Stomach (tissue), 9 donors: ENCODE data around the gene MOB3B. TPM values are rescaled to one million over a fixed set of nuclear protein-coding genes. Genes with fewer than 3 reads are reported as not detected.
A peak's percentile ranks its signal among the peaks of the same experiment; 100 is the strongest.

Source experiments
- DNase-seq, 2 donors: peaks; one replicate each; pipeline versions ENCODE4 v3.0.0 to v3.0.0-alpha.2; 2013 to 2019
- H3K27ac ChIP-seq, 5 donors: fragments of 200-600 bp in 4 of 5; sonication (generic) in 4 of 5; one replicate each; pipeline ENCODE4 v1.5.1; 2013 to 2019; ENCODE audit warnings: mild to moderate bottlenecking in 1 of 5, moderate library complexity in 1 of 5
- H3K27me3 ChIP-seq, 3 donors: fragments of 200-600 bp; sonication (generic); one replicate each; pipeline ENCODE4 v1.5.1; 2017 to 2019; ENCODE audit warnings: mixed run types in 1 of 3
- H3K36me3 ChIP-seq, 4 donors: fragments of 200-600 bp; sonication (generic); 1 replicate in 3 of 4; 2 replicates in 1 of 4; pipeline ENCODE4 v1.5.1; 2016 to 2019
- H3K4me1 ChIP-seq, 4 donors: fragments of 200-600 bp; sonication (generic); one replicate each; pipeline ENCODE4 v1.5.1; 2016 to 2019
- H3K4me3 ChIP-seq, 4 donors: fragments of 200-600 bp; sonication (generic) in 3 of 4; one replicate each; pipeline ENCODE4 v1.5.1; 2016 to 2019; ENCODE audit warnings: mild to moderate bottlenecking in 1 of 4
- H3K9me3 ChIP-seq, 4 donors: fragments of 200-600 bp; sonication (generic); one replicate each; pipeline ENCODE4 v1.5.1; 2016 to 2019
- EP300 ChIP-seq: sonication (generic); formaldehyde crosslinking; IDR thresholded peaks from one replicate; pipeline ENCODE4 v1.6.1; 2017; ENCODE audit warnings: antibody characterized with exemption
- POLR2A ChIP-seq, 4 donors: fragments of 450-650 bp; IDR thresholded peaks; one replicate each; pipeline ENCODE4 v1.6.1; 2016; ENCODE audit warnings: antibody characterized with exemption in 4 of 4, control low read depth in 2 of 4, mild to moderate bottlenecking in 1 of 4, moderate library complexity in 1 of 4
- POLR2AphosphoS5 ChIP-seq, 3 donors: sonication (generic); formaldehyde crosslinking; IDR thresholded peaks; one replicate each; pipeline ENCODE4 v1.6.1; 2016; ENCODE audit warnings: antibody characterized with exemption in 3 of 3
- WGBS, 5 donors: extraction: QIAGEN DNeasy Blood & Tissue Kit in 3 of 5; methylation state at CpG; one replicate each; pipeline versions ENCODE4 v1.1.5 to v1.1.7; 2013 to 2018; 5-methylcytosine and 5-hydroxymethylcytosine counted together
- intact Hi-C: fragments of 100-400 bp; cut with DNase I; formaldehyde crosslinking; loops from one replicate; pipeline ENCODE4 v1.15.1; 2023; ENCODE audit warnings: low total_unique reads
- polyA plus RNA-seq, 3 donors: library from polyadenylated mRNA; stranded (reverse); fragments of 200-250 nt; gene quantifications; one replicate each; pipeline ENCODE4 v1.2.3, GENCODE V29; 2013
- total RNA-seq, 5 donors: library from RNA; depleted of rRNA; stranded (reverse); fragments of >200 nt; gene quantifications; one replicate each; pipeline versions ENCODE4 v1.1.0 to v1.2.3, GENCODE V29; 2014 to 2016
- TF ChIP-seq, protein P1 (sequence below), 7 experiments: fragments of 450-650 bp in 4 of 7; fragments of 200-600 bp in 3 of 7; sonication (generic) in 3 of 7; IDR thresholded peaks; one replicate each; pipeline ENCODE4 v1.5.1; 2016 to 2019; ENCODE audit warnings: antibody characterized with exemption in 7 of 7, control low read depth in 2 of 7, mild to moderate bottlenecking in 1 of 7
- donor health status: healthy with polysubstance abuse.
- donor health status: Bipolar disorder and iron deficiency.
- donor health status: healthy.

MOB3B gene
- total and polyA plus RNA-seq, 8 donors: 4.0 to 32.7 (median 9.7) TPM

DNA sequence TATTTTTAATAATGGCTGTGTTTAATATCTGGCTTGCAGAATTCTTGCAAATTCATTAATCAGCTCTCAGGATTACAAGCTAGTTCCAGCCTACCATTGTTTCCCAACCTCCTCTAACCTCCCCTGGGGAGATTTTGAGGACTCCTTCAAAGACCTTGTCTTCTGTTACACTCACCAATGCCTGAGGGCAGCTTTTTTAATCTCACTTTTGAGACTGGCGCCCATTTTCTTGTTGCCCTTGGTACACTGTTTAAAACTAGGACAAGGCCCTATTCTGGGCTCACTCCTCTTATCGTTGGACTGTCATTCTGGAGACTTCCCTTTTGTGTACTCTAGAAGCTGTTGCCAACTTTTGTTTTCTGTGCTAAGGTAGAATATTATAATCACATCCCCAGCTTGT lies 219.0 kb downstream of the MOB3B start:
- WGBS, 5 donors: 48 to 69% (median 60%) methylated on average over 2 of the region's 2 CpGs
- intact Hi-C loops: no loop called here

DNA sequence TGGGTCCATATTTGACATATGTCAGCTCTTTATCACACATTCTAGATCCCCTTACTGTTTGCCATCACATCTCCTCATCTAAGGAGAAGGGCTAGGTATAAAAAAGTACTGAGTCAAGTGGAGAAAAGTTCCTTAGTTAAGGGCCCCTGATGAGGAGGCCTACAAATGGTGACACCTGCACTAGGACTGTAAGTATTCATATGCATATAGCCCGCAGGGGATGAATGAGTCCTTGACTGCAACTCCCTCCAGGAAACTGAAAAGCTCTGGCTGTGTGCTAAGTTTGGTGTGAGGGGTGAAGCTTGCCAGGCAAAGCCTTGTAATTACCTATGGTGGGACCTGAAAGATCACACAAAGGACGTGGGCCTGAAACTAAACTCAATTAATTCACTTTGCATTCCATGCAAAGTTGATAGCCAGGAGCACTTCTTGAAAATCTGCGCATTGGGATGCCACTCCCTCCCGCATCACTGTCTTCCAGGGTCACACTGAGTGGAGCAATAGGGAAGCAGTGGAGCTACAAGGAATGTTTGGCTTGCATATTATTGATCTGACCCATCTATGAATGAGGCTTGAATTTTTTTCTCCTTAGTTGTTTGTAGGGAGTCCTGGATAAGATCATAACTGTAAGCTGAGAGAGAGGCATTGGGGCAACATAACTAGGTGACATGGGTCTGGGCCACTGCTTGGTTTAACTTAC lies 220.8 kb downstream of the MOB3B start:
- no peak for DNase-seq
- H3K27ac ChIP-seq: no peak overlapping the region

More for the DNA sequence above, 219.0 kb downstream of the MOB3B start:
- no peak for DNase-seq
- Histone ChIP-seq H3K4me1 (no peaks in the 10 kb centered on the region), H3K27ac (no peak overlapping the region), H3K36me3 (no peaks in the 10 kb centered on the region), H3K4me3 (no peak overlapping the region), H3K9me3 (no peaks in the 10 kb centered on the region), H3K27me3 (no peaks in the 10 kb centered on the region)
- TF ChIP-seq, protein P1, sequence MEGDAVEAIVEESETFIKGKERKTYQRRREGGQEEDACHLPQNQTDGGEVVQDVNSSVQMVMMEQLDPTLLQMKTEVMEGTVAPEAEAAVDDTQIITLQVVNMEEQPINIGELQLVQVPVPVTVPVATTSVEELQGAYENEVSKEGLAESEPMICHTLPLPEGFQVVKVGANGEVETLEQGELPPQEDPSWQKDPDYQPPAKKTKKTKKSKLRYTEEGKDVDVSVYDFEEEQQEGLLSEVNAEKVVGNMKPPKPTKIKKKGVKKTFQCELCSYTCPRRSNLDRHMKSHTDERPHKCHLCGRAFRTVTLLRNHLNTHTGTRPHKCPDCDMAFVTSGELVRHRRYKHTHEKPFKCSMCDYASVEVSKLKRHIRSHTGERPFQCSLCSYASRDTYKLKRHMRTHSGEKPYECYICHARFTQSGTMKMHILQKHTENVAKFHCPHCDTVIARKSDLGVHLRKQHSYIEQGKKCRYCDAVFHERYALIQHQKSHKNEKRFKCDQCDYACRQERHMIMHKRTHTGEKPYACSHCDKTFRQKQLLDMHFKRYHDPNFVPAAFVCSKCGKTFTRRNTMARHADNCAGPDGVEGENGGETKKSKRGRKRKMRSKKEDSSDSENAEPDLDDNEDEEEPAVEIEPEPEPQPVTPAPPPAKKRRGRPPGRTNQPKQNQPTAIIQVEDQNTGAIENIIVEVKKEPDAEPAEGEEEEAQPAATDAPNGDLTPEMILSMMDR (IDR thresholded peaks at IDR 0.05): no peak
- TF ChIP-seq POLR2AphosphoS5 (IDR thresholded peaks at IDR 0.05): no peak

DNA sequence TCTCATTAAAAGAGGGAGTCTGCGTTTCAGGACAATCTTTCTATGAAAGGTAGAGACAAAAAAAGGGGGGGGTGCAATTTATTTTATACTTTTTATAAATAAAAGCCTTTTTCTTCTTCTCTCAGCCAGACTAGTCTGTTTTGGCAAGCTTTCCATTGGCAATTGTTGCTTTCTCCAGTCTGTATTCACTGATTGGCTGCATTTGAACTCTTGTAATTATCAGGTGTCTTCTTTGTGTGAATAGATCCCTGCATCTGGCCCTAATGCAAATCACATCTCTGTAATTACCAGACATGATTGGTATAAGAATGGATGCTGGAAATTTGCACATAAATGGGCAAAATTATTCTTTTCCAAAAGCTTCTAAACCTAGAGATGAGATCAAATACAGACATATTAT lies 225.1 kb downstream of the MOB3B start:
- no peaks in the 10 kb centered on the region for H3K36me3 ChIP-seq
- no peak for DNase-seq

More for the DNA sequence above, 220.8 kb downstream of the MOB3B start:
- Histone ChIP-seq H3K4me1 (no peaks in the 10 kb centered on the region), H3K9me3 (no peaks in the 10 kb centered on the region), H3K4me3 (no peak overlapping the region), H3K36me3 (no peaks in the 10 kb centered on the region), H3K27me3 (no peaks in the 10 kb centered on the region)
- WGBS, 5 donors: 77 to 87% (median 84%) methylated on average over 4 of the region's 4 CpGs
- intact Hi-C loops: no loop called here
- TF ChIP-seq POLR2A (IDR thresholded peaks at IDR 0.05): no peak

DNA sequence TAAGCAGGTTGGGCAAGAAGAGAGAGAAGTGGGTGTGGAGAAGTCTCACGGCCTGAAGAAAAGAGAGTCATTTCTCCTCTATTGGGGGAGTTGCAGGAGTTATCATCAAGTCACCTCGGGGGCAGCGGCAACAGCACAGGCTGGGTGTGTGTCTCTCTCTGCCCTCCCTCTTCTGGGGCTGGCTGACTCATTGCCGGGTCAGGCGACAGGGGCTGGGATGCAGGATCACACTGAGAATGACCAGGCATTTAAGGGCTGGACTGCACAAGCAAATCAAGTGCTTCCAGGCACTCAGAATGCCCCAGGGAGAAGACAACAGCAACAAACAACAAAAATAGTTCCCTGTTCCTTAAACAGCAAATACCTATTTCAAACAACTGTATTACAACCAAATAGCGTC lies 226.4 kb downstream of the MOB3B start:
- TF ChIP-seq POLR2A (IDR thresholded peaks at IDR 0.05): no peak
- TF ChIP-seq EP300: no peak
- TF ChIP-seq POLR2AphosphoS5 (IDR thresholded peaks at IDR 0.05): no peak
- TF ChIP-seq, protein P1 (IDR thresholded peaks at IDR 0.05): no peak
- no peaks in the 10 kb centered on the region for H3K27me3 ChIP-seq
- no peaks in the 10 kb centered on the region for H3K4me1 ChIP-seq
- DNase-seq: peak in 1 of 2 donors; percentile 31
- H3K27ac ChIP-seq: no peak overlapping the region
- intact Hi-C loops: no loop called here
- H3K4me3 ChIP-seq: no peak overlapping the region
- WGBS, 5 donors: 44 to 54% (median 47%) methylated on average over 5 to 6 of the region's 6 CpGs
- no peaks in the 10 kb centered on the region for H3K9me3 ChIP-seq
- no peaks in the 10 kb centered on the region for H3K36me3 ChIP-seq

More for the DNA sequence above, 225.1 kb downstream of the MOB3B start:
- TF ChIP-seq POLR2A (IDR thresholded peaks at IDR 0.05) (no peak), EP300 (no peak), POLR2AphosphoS5 (IDR thresholded peaks at IDR 0.05) (no peak)
- TF ChIP-seq, protein P1 (IDR thresholded peaks at IDR 0.05): no peak
- H3K4me1 ChIP-seq: no peaks in the 10 kb centered on the region
- H3K27me3 ChIP-seq: no peaks in the 10 kb centered on the region
- intact Hi-C loops: no loop called here
- H3K9me3 ChIP-seq: no peaks in the 10 kb centered on the region
- 70 to 96% (median 85%) methylated on average over 1 of the region's 1 CpG for WGBS, 5 donors
- H3K4me3 ChIP-seq: no peak overlapping the region
- no peak overlapping the region for H3K27ac ChIP-seq

DNA sequence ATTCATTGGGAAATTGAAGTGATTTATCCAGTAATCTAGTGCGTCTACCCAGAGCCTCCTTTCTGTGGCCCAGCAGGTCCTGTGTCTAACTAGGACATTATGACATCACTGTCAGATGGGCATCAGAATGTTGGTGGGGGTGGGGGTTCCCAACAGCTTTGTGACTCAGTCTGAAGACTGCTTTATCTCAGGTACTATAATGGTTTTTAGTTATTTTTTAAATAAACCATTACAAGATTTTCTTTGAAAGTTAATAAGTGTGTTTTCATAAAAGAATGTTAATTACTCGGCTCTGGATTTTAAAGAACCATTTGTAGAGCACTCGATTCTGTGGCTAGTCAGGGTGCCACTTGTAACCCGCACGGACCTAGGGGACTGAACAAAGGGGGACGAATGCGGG lies 232.6 kb downstream of the MOB3B start, which contains the start of gene EQTN:
Gene EQTN, minus strand, starts transcription at position 101 of the 400 bp plus-strand sequence. Its CDS starts 95 bp downstream, at position 6.
- 76 to 79% (median 78%) methylated on average over 7 of the region's 7 CpGs for WGBS, 5 donors
- Histone ChIP-seq H3K36me3 (no peaks in the 10 kb centered on the region), H3K27me3 (no peaks in the 10 kb centered on the region), H3K4me1 (no peaks in the 10 kb centered on the region), H3K27ac (no peak within 1 kb of the TSS), H3K4me3 (no peak within 1 kb of the TSS), H3K9me3 (peaks cover 0 to 4% (median 0%) of the 10 kb centered on the region in 4 donors)
- DNase-seq: no peak
- TF ChIP-seq POLR2AphosphoS5 (IDR thresholded peaks at IDR 0.05) (no peak), EP300 (no peak), POLR2A (IDR thresholded peaks at IDR 0.05) (no peak)
- TF ChIP-seq, protein P1 (IDR thresholded peaks at IDR 0.05): no peak
- intact Hi-C loops: no loop called here
